Skeletal muscle tissue (tissue), 4 donors: ENCODE measurements around the gene CRTAP. TPM values are rescaled to one million over a fixed set of nuclear protein-coding genes. Genes with fewer than 3 reads are reported as not detected.

Experiments used
- H3K27ac ChIP-seq: one replicate; pipeline ENCODE4 v1.7.0; 2013; ENCODE audit warnings: mild to moderate bottlenecking, low read depth, low read length, inconsistent platforms
- H3K27me3 ChIP-seq, 3 donors: one replicate each; pipeline ENCODE4 v1.7.0; 2013; ENCODE audit warnings: low read length in 3 of 3; ENCODE audit not compliant: control insufficient read depth in 3 of 3, insufficient read depth in 3 of 3
- H3K36me3 ChIP-seq, 3 donors: one replicate each; pipeline ENCODE4 v1.7.0; 2013; ENCODE audit warnings: low read length in 3 of 3; ENCODE audit not compliant: control insufficient read depth in 3 of 3, insufficient read depth in 3 of 3
- H3K4me1 ChIP-seq, 3 donors: one replicate each; pipeline ENCODE4 v1.7.0; 2013; ENCODE audit warnings: low read length in 3 of 3, mild to moderate bottlenecking in 3 of 3; ENCODE audit not compliant: control insufficient read depth in 3 of 3, insufficient read depth in 3 of 3
- H3K4me3 ChIP-seq, 3 donors: one replicate each; pipeline ENCODE4 v1.7.0; 2013; ENCODE audit warnings: low read length in 3 of 3
- H3K9ac ChIP-seq, 3 donors: one replicate each; pipeline ENCODE4 v1.7.0; 2013; ENCODE audit warnings: low read length in 3 of 3, mild to moderate bottlenecking in 3 of 3, moderate library complexity in 2 of 3, low read depth in 1 of 3
- H3K9me3 ChIP-seq, 3 donors: one replicate each; pipeline ENCODE4 v1.7.0; 2013; ENCODE audit warnings: low read length in 3 of 3; ENCODE audit not compliant: control insufficient read depth in 3 of 3
- total RNA-seq: library from RNA; depleted of rRNA; stranded (reverse); fragments of >200 nt; gene quantifications from one replicate; pipeline ENCODE4 v1.2.3, GENCODE V29; 2014
- donor health status: Osteomylitis.

CRTAP gene
- total RNA-seq, 1 donor from 2014 or later = 32.9 TPM

GRCh38 chr3:33167284-33167683 lies 53.5 kb downstream of the CRTAP start:
- no peaks in the 10 kb centered on the region for H3K4me1 ChIP-seq
- no peak overlapping the region for H3K9ac ChIP-seq
- H3K9me3 ChIP-seq = no peaks in the 10 kb centered on the region
- H3K27ac ChIP-seq = no peak overlapping the region
- no peak overlapping the region for H3K4me3 ChIP-seq
- H3K27me3 ChIP-seq = no peaks in the 10 kb centered on the region
- no peaks in the 10 kb centered on the region for H3K36me3 ChIP-seq

GRCh38 chr3:33167716-33168336 lies 54.0 kb downstream of the CRTAP start:
- no peaks in the 10 kb centered on the region for H3K36me3 ChIP-seq
- no peak overlapping the region for H3K27ac ChIP-seq
- no peaks in the 10 kb centered on the region for H3K4me1 ChIP-seq
- no peak overlapping the region for H3K4me3 ChIP-seq
- H3K9me3 ChIP-seq = no peaks in the 10 kb centered on the region
- H3K27me3 ChIP-seq = no peaks in the 10 kb centered on the region
- no peak overlapping the region for H3K9ac ChIP-seq

- H3K4me3 ChIP-seq = no peak overlapping the region
- H3K9me3 ChIP-seq = no peaks in the 10 kb centered on the region
- H3K4me1 ChIP-seq = peaks cover 0 to 3% (median 0%) of the 10 kb centered on the region in 3 donors
- H3K36me3 ChIP-seq = no peaks in the 10 kb centered on the region
- no peaks in the 10 kb centered on the region for H3K27me3 ChIP-seq
- no peak overlapping the region for H3K27ac ChIP-seq
- no peak overlapping the region for H3K9ac ChIP-seq
These were observed 56.7 kb downstream of the CRTAP start for GRCh38 chr3:33170531-33170930.

- no peak overlapping the region for H3K9ac ChIP-seq
- H3K27me3 ChIP-seq = no peaks in the 10 kb centered on the region
- H3K36me3 ChIP-seq = no peaks in the 10 kb centered on the region
- H3K27ac ChIP-seq = no peak overlapping the region
- H3K4me3 ChIP-seq = no peak overlapping the region
- no peaks in the 10 kb centered on the region for H3K9me3 ChIP-seq
- peaks cover 0 to 3% (median 0%) of the 10 kb centered on the region in 3 donors for H3K4me1 ChIP-seq
These were observed 57.8 kb downstream of the CRTAP start for GRCh38 chr3:33171580-33171979.

- Histone ChIP-seq H3K27ac (no peak overlapping the region), H3K4me1 (peaks cover 0 to 3% (median 0%) of the 10 kb centered on the region in 3 donors), H3K4me3 (no peak overlapping the region), H3K9me3 (no peaks in the 10 kb centered on the region), H3K27me3 (no peaks in the 10 kb centered on the region), H3K36me3 (no peaks in the 10 kb centered on the region), H3K9ac (no peak overlapping the region)
These were observed 59.3 kb downstream of the CRTAP start for GRCh38 chr3:33173103-33173502.

- Histone ChIP-seq H3K4me1 (peaks cover 0 to 3% (median 0%) of the 10 kb centered on the region in 3 donors), H3K36me3 (no peaks in the 10 kb centered on the region), H3K9ac (no peak overlapping the region), H3K9me3 (no peaks in the 10 kb centered on the region), H3K27ac (no peak overlapping the region), H3K4me3 (no peak overlapping the region), H3K27me3 (no peaks in the 10 kb centered on the region)
These were observed 59.9 kb downstream of the CRTAP start for GRCh38 chr3:33173672-33174071.

- no peak overlapping the region for H3K27ac ChIP-seq
- H3K4me3 ChIP-seq = no peak overlapping the region
- H3K9ac ChIP-seq = no peak overlapping the region
- peaks cover 0 to 3% (median 0%) of the 10 kb centered on the region in 3 donors for H3K4me1 ChIP-seq
- peaks cover 0 to under 1% (median 0%) of the 10 kb centered on the region in 3 donors for H3K9me3 ChIP-seq
- no peaks in the 10 kb centered on the region for H3K27me3 ChIP-seq
- H3K36me3 ChIP-seq = no peaks in the 10 kb centered on the region
These were observed 60.3 kb downstream of the CRTAP start for GRCh38 chr3:33174095-33174494.

GRCh38 chr3:33174711-33175414 lies 61.0 kb downstream of the CRTAP start:
- Histone ChIP-seq H3K36me3 (no peaks in the 10 kb centered on the region), H3K27ac (no peak overlapping the region), H3K4me3 (no peak overlapping the region), H3K9me3 (peaks cover 0 to 3% (median 0%) of the 10 kb centered on the region in 3 donors), H3K9ac (no peak overlapping the region), H3K27me3 (no peaks in the 10 kb centered on the region), H3K4me1 (peaks cover 0 to 3% (median 0%) of the 10 kb centered on the region in 3 donors)

- H3K4me3 ChIP-seq = no peak overlapping the region
- H3K36me3 ChIP-seq = no peaks in the 10 kb centered on the region
- peaks cover 0 to 3% (median 0%) of the 10 kb centered on the region in 3 donors for H3K9me3 ChIP-seq
- H3K4me1 ChIP-seq = no peaks in the 10 kb centered on the region
- no peaks in the 10 kb centered on the region for H3K27me3 ChIP-seq
- no peak overlapping the region for H3K9ac ChIP-seq
- no peak overlapping the region for H3K27ac ChIP-seq
These were observed 65.3 kb downstream of the CRTAP start for GRCh38 chr3:33179132-33179531.

- H3K27me3 ChIP-seq = no peaks in the 10 kb centered on the region
- H3K36me3 ChIP-seq = no peaks in the 10 kb centered on the region
- H3K4me1 ChIP-seq = no peaks in the 10 kb centered on the region
- H3K9ac ChIP-seq = no peak overlapping the region
- H3K4me3 ChIP-seq = no peak overlapping the region
- H3K27ac ChIP-seq = no peak overlapping the region
- peaks cover 0 to 3% (median 0%) of the 10 kb centered on the region in 3 donors for H3K9me3 ChIP-seq
These were observed 67.4 kb downstream of the CRTAP start for GRCh38 chr3:33181229-33181628.
